GM18502 (cell line): ENCODE results near the gene SPACA7.

Experiments
- ATAC-seq: cut with Tn5 transposase; IDR thresholded peaks from one replicate; pipeline ENCODE4 v1.9.1; 2021; ENCODE audit warnings: mild to moderate bottlenecking; ENCODE audit not compliant: unreplicated experiment, poor library complexity

Gene SPACA7

DNA sequence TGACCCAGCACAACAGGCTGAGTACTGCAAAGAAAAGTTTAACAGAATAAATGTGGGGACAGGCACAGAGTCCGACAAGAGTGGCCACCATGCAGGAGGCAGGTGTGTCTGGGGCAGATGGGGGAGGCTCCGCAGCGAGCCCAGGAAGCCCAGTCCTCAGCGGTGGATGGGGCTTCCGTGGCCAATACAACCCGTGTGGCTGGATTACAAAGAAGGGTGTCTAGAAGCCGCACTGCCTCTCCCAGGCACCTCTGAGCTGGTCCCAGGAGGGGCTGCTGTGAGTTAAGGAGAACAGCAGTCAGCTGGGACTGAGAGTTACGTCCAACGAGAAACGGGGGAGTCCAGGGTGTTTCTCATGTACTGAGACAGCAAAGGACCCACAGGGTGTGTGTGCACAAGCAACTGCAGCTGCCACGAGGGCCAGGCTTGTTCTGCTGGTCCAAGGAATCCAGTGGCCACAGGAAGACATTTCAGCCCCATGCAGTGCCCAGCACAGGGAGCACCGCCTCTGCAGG, 70.2 kb downstream of the SPACA7 start:
- ATAC-seq: no peak

DNA sequence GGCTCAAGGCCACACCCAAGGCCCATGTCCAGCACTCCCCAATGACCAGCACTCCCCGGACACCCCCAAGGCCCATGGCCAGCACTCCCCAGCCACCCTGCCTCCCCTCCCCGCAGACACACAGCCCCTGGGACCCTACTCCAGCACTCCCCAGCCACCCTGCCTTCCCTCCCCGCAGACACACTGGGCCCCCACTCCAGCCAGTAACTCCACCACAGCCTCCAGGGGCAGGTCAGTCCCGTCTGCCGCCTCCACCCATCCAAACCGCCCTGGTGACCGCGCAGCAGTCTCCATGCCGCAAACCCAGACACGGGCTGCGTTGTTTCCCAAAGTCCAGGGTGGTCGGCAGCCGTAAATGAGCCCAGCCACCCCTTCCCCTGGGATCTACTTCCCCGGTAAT, 70.7 kb downstream of the SPACA7 start:
- ATAC-seq: no peak

DNA sequence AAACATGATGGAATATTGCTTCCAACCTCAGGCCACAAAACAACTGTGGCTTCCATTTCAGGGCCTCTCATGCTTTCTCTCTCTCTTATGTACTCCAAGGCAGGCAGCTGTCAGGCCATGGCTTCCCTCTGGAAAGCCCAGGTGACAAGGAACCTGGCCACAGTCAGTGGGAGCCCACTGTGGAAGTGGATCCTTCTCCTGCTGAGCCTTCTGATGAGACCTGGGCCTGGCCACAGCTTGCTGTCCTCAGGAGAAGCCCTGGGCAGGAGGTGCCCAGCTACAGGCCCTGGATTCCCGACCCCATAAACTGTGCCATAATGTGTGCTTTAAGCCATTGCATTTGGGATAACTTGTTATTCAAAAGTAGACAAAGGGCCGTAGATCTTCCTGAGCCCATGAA, 71.2 kb downstream of the SPACA7 start:
- ATAC-seq: no peak

DNA sequence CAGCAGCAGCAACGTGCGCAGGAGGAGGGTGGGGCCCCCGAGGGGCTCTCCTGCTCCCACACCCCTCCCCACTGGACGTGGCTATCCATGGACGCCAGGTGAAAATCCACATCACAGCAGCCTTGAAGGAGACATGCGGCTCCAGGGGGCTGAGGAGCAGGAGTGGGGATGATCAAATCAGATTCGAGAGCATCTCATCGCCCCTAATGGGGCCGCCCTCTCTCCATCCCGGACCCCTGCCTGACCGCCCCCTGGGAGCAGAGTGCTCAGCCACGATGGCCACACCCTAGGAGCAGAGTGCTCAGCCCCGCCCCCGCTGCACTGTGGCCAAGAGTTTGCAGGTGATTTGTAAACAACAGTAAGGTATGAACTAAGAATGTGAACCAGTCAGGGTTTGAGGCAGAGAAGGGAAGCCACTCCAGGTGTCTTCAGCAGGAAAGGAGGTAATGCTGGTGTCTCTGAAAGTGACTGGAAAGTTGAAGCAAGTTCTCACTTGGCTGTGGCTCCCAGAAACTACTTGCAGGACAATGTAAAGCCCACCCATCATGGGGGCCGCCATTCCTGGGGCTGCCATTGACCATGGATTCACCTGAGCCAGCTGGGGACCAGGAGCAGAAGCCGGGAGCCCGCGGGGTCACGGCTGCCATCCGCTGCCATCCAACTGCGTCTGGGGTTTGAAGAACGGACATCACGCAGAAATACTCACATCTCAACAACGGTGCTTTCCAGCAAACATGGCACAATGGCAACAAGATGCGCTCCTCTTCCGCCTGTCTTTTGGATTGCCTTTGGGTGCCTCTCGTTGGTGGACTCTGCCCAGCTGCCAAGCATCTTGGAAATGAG, 71.8 kb downstream of the SPACA7 start:
- ATAC-seq: no peak

DNA sequence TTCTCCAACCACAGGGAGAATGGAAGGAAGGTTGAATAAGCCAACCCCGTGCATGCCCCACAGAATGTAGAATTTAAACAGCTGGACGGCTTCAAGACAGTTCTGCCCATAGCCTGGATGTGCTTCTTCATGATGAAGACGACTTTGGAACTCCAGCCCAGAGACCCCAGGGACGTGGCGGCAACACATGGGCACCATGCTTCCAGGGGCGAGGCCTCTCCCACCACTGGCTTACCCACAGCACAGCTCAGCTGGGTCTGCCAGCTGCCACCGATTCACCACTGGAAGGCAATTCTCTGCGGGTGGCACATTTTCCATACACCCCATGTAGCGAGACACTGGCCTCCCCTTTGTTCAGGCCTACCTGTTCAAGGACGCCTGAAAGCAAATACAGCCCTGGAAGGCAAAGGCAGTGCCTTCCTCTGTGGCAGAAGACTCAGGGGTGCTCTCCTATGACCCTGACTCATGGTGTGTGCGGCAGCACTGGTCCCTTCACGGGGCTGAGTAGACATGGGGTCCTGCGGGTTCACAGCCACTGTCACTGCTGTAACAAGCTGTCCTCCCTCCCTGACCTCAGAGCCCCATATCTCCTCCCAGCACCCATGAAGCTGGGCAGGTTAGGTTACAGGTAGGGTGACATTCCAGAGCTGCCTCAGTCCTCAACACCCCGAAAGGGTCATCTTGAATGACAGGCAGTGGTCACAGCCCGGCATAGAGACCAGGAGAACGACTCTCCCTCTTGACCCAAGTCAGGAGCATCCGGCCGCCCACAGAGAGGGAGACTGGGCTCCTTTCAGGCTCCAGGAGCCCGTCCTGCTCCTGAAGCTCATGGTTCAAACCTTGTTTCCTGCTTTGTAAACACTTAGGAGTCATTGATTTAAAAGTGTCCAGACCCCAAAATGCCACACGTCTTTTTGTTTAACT, 72.7 kb downstream of the SPACA7 start:
- ATAC-seq: no peak

DNA sequence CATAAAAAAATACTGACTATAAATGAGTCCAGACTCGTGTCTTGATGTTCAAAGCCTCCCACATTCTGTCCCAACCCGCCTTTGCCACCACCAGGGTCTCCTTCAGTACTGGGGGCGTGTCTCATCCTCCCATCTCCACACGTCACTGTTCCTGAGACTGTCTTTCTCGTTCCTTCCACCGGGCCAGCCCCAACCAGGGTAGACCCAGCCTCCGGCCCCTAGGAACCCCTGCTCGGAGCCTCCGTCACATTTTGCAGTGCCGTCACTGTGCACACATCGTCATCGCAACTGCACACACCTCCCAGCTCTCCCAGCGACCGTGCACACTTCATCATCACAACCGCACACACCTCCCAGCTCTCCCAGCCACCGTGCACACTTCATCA, 73.4 kb downstream of the SPACA7 start:
- ATAC-seq: no peak

DNA sequence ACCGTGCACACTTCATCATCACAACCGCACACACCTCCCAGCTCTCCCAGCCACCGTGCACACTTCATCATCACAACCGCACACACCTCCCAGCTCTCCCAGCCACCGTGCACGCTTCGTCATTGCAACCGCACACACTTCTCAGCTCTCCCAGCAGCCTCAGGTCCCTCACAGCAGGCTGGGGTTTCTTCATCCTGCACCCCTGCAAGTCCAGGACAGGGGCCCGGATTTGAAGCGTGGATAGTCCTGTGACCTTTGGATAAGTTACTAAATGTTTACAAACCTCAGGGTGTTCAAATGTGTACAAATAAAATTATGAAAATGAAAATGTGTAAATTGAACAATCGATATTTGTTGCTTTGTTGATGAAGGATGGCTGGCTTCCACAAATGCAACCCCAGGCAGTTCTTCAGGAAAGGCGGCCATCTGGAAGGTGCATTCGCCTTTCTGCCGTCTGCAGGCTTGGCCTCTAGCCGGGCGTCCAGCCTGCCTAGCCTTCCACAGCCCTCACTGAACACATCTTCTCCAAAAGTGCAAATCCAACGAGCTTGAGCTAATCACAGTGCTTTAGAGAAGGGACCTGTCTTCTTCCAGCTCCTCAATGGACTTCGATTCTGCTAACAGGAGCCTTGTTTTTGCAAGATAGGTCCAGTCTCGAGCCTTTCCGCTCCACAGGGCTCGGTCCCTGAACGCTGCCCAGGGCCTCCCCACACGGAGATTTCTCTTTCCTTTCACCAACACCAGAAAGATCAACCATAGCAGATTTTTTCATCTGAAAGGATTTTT, 74.2 kb downstream of the SPACA7 start:
- ATAC-seq: no peak

DNA sequence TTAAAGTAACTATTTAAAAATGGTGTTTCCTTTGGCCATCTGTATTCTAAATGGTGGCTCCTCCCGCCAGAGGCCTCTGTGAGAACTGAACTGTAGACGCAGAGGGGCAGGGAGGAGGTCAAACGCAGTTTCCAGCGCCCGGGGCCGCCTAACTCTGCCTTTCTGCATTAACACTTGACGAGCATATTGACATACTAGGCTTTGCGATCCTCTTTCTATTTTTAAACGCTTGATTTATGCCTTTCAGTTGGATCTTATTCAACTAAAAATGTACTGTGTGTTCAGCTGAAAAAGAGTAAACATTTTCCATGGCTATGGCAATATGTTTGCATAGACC, 74.7 kb downstream of the SPACA7 start:
- no peak for ATAC-seq

DNA sequence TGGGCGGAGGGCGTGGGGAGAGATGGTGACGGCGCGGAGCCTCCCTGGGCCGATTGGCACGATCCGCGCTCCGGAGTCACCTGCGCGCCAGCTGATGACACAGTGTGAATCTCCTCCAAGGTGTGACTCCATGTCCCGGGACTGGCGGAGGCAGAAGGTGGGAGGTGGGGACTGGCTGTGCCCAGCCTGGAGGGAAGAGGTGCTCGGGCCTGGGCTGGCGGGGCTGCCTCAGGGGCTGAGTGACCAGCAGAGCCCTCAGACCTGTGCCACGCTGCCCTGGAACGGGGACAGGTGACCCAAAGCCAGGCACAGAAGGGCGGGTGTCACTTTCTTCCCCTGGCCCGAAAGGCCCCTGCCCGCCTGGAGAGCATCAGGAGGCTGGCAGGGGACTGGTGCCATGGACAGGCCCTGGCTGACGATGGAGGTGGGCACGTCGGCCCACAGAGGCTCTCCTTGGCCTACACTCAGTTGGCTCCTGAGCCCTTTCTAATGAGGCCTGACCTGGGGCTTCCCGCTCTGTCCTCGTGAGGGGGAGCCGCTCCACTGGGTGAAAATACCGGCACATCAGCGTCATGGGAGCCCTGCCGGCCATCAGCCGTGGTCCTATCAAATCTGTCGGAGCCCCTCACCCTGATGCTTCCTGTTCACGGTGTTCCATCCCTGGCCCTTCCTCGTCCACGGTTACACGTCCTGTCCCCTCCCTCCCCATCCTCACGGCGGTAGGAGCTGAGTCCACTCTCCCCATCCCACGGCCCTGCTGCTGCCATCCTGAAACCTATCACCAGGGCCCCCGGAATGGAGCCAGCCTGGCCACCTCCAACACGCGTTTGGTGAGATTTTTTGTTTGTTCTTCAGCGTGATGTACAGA, 75.6 kb downstream of the SPACA7 start:
- no peak for ATAC-seq

DNA sequence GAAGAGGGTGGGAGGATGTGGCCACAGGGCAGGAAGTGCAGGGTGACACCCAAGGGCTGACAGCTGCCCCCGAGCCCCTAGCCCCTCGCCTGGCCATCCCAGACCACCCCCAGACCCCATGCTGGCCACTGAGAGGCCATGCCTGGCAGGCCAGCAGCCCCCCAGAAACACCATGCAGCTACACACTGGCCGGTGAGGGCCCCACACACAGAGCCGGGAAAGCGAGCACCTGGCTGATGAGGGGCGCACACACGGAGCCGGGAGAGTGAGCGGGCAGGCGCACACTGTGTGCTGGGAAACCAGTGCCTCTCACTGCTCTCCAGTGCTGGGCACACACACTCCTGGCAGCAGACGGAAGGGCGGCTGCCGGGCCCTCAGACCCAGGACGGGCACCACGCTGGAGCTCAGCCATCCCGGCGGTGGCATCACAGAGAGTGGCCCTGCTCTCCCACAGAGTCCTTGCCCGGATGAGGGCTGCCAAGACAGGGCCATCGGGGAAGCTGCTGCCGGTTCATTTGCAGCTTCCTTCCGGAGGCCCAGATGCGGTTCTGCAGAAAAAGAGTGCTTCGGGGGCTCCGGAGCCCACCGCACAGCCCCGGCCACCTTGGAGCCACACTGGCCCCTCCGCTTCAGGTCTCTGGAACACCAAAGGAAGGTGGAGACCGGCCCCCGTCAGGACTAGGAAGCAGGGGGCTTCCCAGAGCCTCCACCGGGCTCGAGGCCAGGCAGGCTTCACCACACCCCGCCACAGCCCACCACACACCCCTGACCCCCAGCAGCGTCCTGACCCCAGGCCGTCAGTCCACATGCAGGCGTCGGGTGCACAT, 76.4 kb downstream of the SPACA7 start:
- ATAC-seq: no peak

DNA sequence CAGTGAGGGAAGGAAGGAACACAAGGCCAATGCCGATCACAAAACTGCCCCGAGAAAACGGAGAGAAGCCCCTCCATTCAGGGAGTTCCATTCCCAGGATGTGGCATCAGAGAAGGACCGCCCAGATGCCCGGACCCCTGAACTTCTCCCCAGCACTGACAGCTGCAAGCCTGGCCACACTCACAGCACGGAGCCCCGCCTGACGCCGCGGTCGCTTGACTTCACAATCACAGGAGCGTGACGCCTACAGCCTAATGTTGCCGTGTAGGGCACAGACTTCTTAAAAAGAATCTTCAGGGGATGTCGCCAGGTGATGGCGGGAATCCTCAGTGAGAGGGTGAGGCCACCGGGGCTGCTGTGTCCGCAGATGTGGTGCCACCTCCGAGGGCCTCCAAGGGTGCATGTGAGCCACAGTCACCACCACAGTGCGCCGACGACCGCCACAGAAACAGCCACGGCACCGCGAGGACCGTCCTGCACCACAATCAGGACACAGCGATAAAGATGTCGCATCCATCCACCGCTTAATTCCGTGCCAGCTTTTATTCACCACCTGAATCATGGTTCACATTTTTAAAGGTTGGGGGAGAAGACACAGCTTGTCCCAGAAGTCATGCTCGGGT, 77.2 kb downstream of the SPACA7 start:
- no peak for ATAC-seq

DNA sequence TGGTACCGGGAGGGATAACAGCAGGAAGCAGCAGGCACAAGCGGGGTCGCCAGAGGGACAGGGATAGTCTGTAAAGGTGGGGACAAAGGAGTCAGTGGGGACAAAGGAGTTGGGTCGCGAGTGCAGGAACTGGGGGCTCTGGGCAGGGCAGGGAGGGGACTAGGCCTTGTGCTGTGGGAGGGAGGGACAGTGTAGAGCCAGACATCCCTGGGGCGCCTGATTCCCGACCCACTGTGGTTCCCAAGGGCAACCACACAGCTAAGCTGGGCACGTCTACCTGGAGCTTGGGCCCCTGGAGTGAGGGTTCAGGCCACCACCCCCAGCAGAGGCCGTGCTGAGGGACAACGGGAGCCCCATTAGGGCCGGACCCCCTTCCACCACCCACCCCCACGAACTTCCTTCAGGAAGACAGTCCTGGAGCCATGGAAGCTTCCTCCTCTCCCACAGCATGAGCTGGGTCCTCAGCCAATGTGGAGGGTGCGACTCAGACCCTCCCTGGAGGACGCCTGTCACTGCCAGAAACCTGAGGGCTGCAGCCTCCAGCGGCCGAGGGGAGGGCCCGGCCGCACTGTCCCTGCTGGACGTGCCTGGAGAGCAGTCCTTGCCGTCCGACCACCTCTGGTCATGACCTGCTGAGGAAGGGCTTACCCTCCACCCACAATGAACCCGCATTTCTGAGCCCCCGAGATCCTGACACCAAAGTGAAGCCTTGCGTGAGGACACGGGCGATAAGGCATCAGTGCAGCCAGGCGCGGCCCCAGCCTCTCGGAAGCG, 77.9 kb downstream of the SPACA7 start:
- no peak for ATAC-seq

DNA sequence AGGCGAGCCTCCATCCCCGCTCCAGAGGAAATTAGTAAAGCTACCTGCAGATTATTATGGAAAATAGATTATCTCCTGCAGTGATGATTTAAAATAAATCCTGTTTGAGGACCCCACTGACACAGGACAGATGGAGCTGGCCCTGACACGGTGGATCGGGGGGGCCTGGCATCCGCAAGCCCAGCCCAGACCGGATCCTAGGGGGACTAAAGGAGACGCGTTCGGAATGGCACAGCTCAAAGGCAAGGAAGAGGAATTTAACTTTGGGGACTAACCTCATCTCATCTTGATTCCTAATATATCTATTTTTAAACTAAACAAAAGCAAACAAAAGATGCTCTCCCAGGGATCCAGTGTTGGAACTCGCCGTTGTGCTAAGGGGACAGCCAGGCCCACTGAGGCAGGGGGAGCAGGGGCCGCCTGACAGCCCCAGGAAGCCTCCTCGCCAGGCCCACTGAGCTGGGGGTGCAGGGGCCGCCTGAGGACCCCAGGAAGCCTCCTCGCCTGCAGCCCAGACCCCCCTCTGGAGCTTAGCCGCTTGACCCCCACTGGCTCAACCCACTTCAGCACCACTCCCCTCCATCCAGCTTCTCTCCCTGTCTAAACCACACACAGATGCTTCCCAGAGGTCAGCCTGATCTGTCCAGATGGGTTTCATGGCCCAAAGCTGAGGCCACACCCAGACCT, 78.6 kb downstream of the SPACA7 start:
- no peak for ATAC-seq

DNA sequence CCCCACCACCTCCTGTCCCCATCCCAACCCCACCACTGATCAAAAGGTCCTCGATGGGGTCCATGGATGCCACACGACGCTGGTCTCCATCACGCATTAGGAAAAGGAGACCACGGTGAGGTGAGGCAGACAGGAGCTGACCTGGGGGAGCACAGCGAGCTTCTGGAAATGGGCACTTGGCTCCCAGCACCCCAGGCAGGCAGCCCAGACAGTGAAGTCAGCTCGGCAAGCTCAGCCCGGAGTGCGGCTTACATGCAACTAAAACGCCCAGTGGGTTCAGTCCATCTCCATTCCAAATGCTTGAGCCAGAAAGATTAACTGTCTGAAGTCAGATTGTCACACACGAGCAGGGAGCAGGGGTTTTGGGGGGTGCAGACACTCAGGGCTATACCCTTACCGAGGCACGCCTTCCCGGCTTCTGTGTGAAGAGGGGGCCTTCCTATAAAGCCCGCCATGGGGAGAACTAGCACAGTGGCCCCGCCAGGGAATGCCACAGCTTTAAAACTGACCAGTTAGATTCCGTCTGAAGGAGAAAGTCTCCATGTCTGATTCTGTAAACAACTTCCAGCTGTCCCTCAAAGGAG, 79.4 kb downstream of the SPACA7 start:
- no peak for ATAC-seq

DNA sequence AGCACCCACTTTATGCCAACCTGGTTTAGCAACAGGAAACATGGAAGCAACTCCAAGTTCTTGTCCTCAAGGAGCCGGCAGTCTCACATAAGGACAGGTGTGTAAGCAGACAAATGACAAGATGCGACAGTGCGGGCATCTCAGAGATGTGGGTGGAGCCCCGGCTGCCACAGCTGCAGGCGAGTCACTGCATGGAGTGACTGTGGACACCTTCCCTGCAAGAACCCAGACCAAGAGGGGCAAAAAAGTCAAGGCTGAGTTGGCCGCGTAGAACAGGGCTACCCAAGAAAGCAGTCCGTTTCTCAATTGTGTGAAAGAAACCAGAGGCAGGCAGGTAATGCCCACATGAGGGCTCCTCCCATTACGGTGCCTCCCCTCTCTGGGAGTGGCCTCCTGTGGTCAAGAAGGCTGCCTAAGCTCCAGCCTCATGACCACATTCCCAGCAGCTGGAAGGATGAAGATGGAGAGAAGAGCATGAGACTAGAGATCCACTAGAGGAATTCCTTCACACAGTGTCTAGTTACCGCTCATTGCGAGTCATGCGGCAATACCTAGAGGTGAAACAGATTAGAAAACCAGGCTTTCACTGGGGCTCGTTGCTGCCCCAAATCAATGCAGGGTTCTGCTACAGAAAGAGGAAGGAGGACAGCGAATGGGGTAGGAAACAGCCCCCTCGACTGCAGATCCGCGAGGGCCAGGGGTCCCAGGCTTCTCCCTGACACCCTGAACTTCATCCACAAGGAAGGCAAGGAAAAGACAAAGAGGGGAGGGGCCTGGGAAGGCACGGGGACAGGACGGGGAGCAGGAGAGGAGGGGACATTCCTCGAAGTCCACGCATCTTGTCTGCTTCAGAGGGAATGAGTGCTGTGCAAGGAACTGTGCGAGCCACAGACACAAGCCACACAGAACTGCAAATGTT, 80.2 kb downstream of the SPACA7 start:
- no peak for ATAC-seq

DNA sequence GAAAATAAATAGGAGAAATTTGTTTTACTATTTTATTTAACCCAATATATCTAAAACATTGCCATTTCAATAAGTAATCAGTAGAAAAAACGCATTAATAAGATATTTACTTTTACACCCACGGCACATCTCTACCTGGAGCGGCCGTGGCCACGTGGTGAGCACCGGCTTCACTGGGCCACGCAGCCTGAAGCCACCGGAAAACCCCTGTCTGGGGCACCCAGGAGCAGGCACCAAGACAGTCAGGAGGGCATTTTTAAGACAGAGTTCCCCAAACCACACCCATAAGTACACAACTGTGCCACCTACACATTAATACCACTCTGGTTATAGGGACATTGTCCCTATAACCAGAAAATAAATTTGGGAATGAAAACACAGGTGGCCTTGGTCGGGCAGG, 80.9 kb downstream of the SPACA7 start:
- no peak for ATAC-seq
